Motor neuron (in vitro differentiated cells): ENCODE measurements around the gene HDAC5. TPM values are rescaled to one million over a fixed set of nuclear protein-coding genes. Genes with fewer than 3 reads are reported as not detected.
A peak's percentile ranks its signal among the peaks of the same experiment; 100 is the strongest.
"Not testable (repeated sequence)": the region's sequence is repeated elsewhere in the genome, so short reads cannot be mapped to it uniquely, and the experiment has no call there.

ENCODE experiments used
- ATAC-seq, 8 experiments: fragments of 200-7000 bp; cut with Tn5 transposase; replicated peaks in 6 of 8; 2 replicates each; pipeline ENCODE4 v1.8.0; 2021; ENCODE audit warnings: mild to moderate bottlenecking in 8 of 8, moderate library complexity in 8 of 8
- H3K27ac ChIP-seq, 2 donors: fragments of 250-450 bp; sonication (Bioruptor Pico); 2 replicates each; pipeline ENCODE4 v1.9.0; 2021; ENCODE audit warnings: antibody characterized with exemption in 2 of 2, mild to moderate bottlenecking in 2 of 2, moderate library complexity in 1 of 2
- H3K4me1 ChIP-seq, 2 donors: fragments of 250-450 bp; sonication (Bioruptor Pico); replicated peaks in 1 of 2; 2 replicates each; pipeline ENCODE4 v1.6.1; 2021; ENCODE audit warnings: antibody characterized with exemption in 2 of 2, mild to moderate bottlenecking in 2 of 2, moderate library complexity in 1 of 2
- H3K4me3 ChIP-seq, 5 donors: fragments of 250-450 bp; sonication (Bioruptor Pico); 2 replicates each; pipeline ENCODE4 v1.9.0; 2021; ENCODE audit warnings: antibody characterized with exemption in 5 of 5, mild to moderate bottlenecking in 5 of 5, moderate library complexity in 4 of 5
- WGBS, 10 experiments: fragments of 450-650 bp; shearing (Covaris generic); methylation state at CpG; one replicate each; pipeline ENCODE4 v1.0.0; 2022; 5-methylcytosine and 5-hydroxymethylcytosine counted together
- in situ Hi-C, 9 experiments: fragments of 400-800 bp; cut with MboI; loops; one replicate each; pipeline ENCODE4 v1.15.0; 2021; ENCODE audit warnings: low sequenced_read_pairs in 9 of 9, low pct_unique_long_range_greater_than_20kb in 2 of 9; ENCODE audit not compliant: unreplicated experiment in 9 of 9
- total RNA-seq, 8 experiments: library from RNA; unstranded; fragments of 300-600 nt; gene quantifications; 2 replicates each; pipeline versions ENCODE4 v1.2.3 to v1.2.4, GENCODE V29; 2022

HDAC5 gene
- total RNA-seq, 8 experiments from 2014 or later, result 15.9 to 60.5 (median 41.7) TPM

GRCh38 chr17:44059101-44059892, 64.1 kb downstream of the HDAC5 start:
- in situ Hi-C loops, result no loop called here
- ATAC-seq, result no peak
- no peaks in the 10 kb centered on the region for H3K4me1 ChIP-seq
- WGBS, 10 experiments, result 80 to 100% (median 98%) methylated on average over 1 to 10 of the region's 14 CpGs; no CpG with 5 or more reads in 1 of the 10 experiments
- H3K4me3 ChIP-seq, result no peak overlapping the region
- no peak overlapping the region for H3K27ac ChIP-seq

DNA sequence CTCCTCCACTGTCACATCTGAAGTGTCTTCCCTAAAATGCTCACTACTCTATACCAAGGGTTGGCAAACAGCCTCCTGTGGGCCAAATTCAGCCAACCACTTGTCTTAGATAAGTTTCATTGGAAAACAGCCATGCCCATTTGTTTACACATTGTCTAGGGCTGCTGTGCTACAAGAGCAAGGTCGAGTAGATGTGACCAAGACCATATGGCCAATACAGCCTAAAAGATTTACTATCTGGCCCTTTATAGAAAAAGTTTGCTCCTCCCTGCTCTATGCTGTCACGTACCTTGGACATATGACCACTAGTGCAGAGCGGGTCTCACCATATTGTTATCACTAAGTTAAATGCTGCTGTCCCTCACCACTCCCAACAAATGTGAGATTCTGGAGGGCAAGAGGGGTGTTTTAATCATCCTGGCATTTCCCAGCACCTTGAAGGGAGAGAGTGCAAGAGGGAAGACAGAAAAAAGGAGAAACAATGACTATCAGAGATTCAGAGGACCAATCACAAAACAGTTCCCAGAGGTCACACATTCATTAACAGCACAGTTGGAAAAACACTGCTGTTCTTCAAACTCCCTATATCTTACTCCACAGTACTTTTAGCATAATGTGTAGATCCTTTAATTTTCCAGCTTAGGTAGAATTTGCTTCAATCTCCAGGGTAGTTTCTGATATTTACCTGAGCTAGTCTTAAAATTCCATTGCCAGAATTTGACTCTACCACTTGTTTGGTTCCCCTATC, 70.1 kb downstream of the HDAC5 start:
- Histone ChIP-seq H3K27ac (no peak overlapping the region), H3K4me3 (no peak overlapping the region), H3K4me1 (no peaks in the 10 kb centered on the region)
- in situ Hi-C loops, result no loop called here
- 50 to 100% (median 70%) methylated on average over 1 to 3 of the region's 3 CpGs; no CpG with 5 or more reads in 1 of the 10 experiments for WGBS, 10 experiments
- no peak for ATAC-seq

GRCh38 chr17:44049294-44050060, 74.0 kb downstream of the HDAC5 start:
- Histone ChIP-seq H3K27ac (no peak overlapping the region), H3K4me1 (peaks cover 0 to under 1% of the 10 kb centered on the region in 2 donors), H3K4me3 (no peak overlapping the region)
- 93 to 100% (median 97%) methylated on average over 1 to 5 of the region's 9 CpGs; no CpG with 5 or more reads in 2 of the 10 experiments for WGBS, 10 experiments
- no peak for ATAC-seq
- in situ Hi-C loops, result no loop called here

DNA sequence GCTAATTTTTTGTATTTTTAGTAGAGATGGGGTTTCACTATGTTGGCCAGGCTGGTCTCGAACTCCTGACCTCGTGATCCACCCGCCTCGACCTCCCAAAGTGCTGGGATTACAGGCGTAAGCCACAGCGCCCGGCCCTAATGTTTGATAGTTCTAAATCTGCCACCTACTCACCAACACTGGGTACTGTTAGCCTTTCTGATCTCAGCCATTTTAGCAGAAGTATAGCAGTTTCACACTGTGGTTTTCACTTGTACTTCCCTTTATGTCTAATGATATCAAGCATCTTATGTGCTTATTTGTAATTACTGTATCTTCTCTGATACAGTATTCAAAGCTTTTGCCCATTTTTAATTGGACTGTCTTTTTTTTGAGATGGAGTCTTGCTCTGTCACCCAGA, 76.5 kb downstream of the HDAC5 start:
- H3K4me1 ChIP-seq, H3K27ac ChIP-seq, H3K4me3 ChIP-seq, in situ Hi-C loops, ATAC-seq: not testable (repeated sequence)
- 100% methylated on average over 2 of the region's 7 CpGs; no CpG with 5 or more reads in 9 of the 10 experiments for WGBS, 10 experiments

GRCh38 chr17:44045486-44045885, 78.0 kb downstream of the HDAC5 start:
- ATAC-seq, result no peak
- Histone ChIP-seq H3K4me1 (peaks cover 0 to 12% of the 10 kb centered on the region in 2 donors), H3K27ac (no peak overlapping the region), H3K4me3 (no peak overlapping the region)
- in situ Hi-C loops, result no loop called here
- 69 to 95% (median 85%) methylated on average over 2 to 3 of the region's 4 CpGs; no CpG with 5 or more reads in 6 of the 10 experiments for WGBS, 10 experiments

- Histone ChIP-seq H3K4me1 (peaks cover 0 to 12% of the 10 kb centered on the region in 2 donors), H3K4me3 (no peak overlapping the region), H3K27ac (no peak overlapping the region)
- ATAC-seq, result peak in 2 of 8 experiments; percentile 12 to 24
- in situ Hi-C loops, result no loop called here
- 20 to 100% (median 80%) methylated on average over 1 of the region's 1 CpG; no CpG with 5 or more reads in 5 of the 10 experiments for WGBS, 10 experiments
These were observed 79.4 kb downstream of the HDAC5 start for GRCh38 chr17:44044071-44044470.

DNA sequence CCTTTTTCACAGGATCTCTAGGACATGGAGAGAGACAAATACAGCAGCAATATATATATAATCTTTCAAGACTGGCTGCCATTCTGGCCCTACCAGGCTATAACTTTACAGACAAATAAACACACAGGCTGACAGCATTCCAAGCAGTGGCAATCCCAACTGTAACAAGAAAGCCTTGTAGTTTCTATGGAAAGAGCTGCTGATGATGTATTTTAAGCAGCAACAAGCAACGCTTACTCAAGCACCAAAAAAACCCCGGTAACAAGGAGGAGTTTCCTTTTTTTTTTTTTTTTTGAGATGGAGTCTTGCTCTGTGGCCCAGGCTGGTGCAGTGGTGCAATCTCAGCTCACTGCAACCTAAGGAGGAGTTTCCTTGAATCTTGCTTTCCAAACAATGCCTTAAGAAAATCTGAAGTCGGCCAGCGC, 80.2 kb downstream of the HDAC5 start:
- in situ Hi-C loops, result no loop called here
- WGBS, 10 experiments, result 8 to 100% (median 80%) methylated on average over 1 to 4 of the region's 4 CpGs; no CpG with 5 or more reads in 3 of the 10 experiments
- ATAC-seq, result peak in 3 of 8 experiments; percentile 38 to 82 (median 51)
- Histone ChIP-seq H3K27ac (no peak overlapping the region), H3K4me1 (peaks cover 0 to 12% of the 10 kb centered on the region in 2 donors), H3K4me3 (no peak overlapping the region)

GRCh38 chr17:44039829-44040635, 83.4 kb downstream of the HDAC5 start:
- in situ Hi-C loops, result no loop called here

DNA sequence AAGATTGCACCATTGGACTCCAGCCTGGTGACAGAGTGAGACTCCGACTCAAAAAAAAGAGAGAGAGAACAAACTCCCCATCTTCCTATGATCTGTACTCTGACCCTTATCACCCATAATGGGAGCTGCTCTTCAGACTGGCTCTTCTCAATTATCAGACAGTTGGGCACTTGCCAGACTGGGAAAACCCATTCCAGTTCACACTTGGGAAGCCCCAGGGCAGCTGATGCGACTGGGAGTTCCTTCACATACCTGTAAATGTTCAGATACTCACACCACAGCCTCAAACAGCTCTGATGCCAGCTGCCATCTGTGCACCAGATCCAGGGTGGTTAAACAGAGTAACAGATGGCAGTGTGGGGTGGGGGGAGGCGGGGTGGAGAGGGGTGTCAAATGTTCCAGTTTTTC, 84.8 kb downstream of the HDAC5 start:
- peak in 1 of 8 experiments; percentile 14 for ATAC-seq
- Histone ChIP-seq H3K27ac (no peak overlapping the region), H3K4me3 (no peak overlapping the region), H3K4me1 (peaks cover 0 to 9% of the 10 kb centered on the region in 2 donors)
- 80 to 100% (median 100%) methylated on average over 1 to 2 of the region's 3 CpGs; no CpG with 5 or more reads in 6 of the 10 experiments for WGBS, 10 experiments
- in situ Hi-C loops, result no loop called here

More at GRCh38 chr17:44039829-44040635, 83.4 kb downstream of the HDAC5 start:
- no peak overlapping the region for H3K4me3 ChIP-seq
- peaks cover 0 to 12% of the 10 kb centered on the region in 2 donors for H3K4me1 ChIP-seq
- no peak overlapping the region for H3K27ac ChIP-seq
- ATAC-seq, result no peak
- WGBS, 10 experiments, result 56 to 100% (median 92%) methylated on average over 1 to 4 of the region's 6 CpGs; no CpG with 5 or more reads in 2 of the 10 experiments

- no peak overlapping the region for H3K27ac ChIP-seq
- H3K4me3 ChIP-seq, result no peak overlapping the region
- in situ Hi-C loops, result no loop called here
- no peak for ATAC-seq
- H3K4me1 ChIP-seq, result peaks cover 0 to 9% of the 10 kb centered on the region in 2 donors
- 100% methylated on average over 1 to 2 of the region's 2 CpGs; no CpG with 5 or more reads in 8 of the 10 experiments for WGBS, 10 experiments
These were observed 86.0 kb downstream of the HDAC5 start for GRCh38 chr17:44037471-44037870.

GRCh38 chr17:44034688-44035087, 88.8 kb downstream of the HDAC5 start:
- in situ Hi-C loops, H3K4me1 ChIP-seq, H3K4me3 ChIP-seq, ATAC-seq, H3K27ac ChIP-seq: not testable (repeated sequence)
- WGBS, 10 experiments, result no CpG with 5 or more reads among the region's 3 CpGs

DNA sequence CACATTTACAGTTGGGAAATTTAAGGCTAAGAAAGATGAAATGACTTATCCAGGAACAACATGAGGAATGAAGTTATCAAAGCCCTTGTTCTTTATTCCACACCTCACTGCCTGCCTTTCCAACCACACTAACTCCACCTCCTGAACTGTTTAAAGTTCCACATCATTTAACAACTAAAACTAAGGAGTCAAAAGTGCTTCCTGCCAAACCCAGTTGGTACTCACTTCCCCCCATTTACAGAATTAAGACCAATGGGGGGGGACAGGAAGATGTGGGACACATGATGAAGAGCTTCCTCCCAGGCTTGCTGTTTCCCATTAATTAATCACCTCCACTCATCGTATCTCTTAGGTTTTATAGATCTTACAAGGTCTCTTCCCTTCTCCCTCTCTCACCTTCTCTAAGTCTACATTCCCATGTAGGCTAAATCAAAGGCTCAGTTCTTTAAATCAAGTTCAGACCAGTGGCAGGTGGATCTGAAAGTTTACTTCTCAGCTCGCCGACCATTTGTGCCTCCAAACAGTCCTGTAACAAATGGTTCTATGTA, 89.5 kb downstream of the HDAC5 start:
- Histone ChIP-seq H3K4me3 (no peak overlapping the region), H3K4me1 (no peaks in the 10 kb centered on the region), H3K27ac (no peak overlapping the region)
- 83 to 100% (median 97%) methylated on average over 1 to 3 of the region's 3 CpGs; no CpG with 5 or more reads in 2 of the 10 experiments for WGBS, 10 experiments
- no peak for ATAC-seq
- in situ Hi-C loops, result no loop called here
